ENCODE results near the gene PSD2.

PSD2 gene

DNA sequence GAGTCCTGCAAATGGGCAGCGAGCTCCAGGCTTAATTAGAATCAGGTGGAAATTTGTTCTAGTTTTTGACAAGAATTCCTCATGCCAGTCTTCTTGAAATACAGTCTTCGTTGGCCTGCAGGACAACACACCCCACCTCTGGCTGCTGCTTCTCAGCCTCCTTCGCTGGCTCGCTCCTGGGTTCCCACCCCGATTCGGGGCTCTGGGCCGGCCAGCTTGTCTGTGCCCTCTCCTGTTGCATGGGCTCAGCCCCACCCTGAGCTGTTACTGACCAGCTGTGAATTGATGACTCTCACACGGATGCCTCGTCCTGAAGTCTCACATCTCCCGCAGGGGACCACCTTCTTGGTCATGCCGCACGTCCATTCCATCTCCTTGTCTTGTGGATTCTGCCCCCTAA, 21.0 kb downstream of the PSD2 start:
- no peak for TF ChIP-seq TAF1 (IDR thresholded peaks at IDR 0.05; ENCODE audit: borderline replicate concordance, insufficient read depth, low read length)
- TF ChIP-seq REST (IDR thresholded peaks at IDR 0.05; ENCODE audit: insufficient read depth in 1 of 2, low read depth in 2 of 2, low read length in 2 of 2), result no peak
- TF ChIP-seq FOXP2 (optimal IDR thresholded peaks at IDR 0.05; ENCODE audit: borderline replicate concordance, extremely low read depth, extremely low read length, insufficient read depth), result no peak
- no peak for TF ChIP-seq POLR2AphosphoS5 (IDR thresholded peaks at IDR 0.05; ENCODE audit: low read depth, low read length)
- TF ChIP-seq SIN3A (IDR thresholded peaks at IDR 0.05; ENCODE audit: borderline replicate concordance, insufficient read depth, low read length), result no peak

DNA sequence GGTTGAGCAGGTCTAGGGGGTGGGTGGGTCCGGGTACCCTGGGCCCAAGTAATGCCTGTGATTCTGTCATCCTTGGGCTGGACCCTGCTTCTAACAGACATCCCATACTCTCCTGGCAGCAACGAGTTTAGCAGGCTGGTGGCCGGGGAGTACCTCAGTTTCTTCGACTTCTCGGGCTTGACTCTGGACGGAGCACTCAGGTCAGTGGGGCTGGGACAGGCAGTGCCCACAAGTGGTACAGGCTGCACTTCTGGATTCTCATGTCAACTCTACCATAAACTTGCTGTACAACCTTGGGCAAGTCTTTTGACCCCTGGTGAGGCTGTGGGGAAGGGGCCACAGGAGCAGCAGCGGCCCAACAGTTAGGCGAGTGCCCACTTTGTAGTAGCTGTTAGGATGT, 21.8 kb downstream of the PSD2 start:
- no peak for TF ChIP-seq REST (IDR thresholded peaks at IDR 0.05; ENCODE audit: insufficient read depth in 1 of 2, low read depth in 2 of 2, low read length in 2 of 2)
- no peak for TF ChIP-seq SIN3A (IDR thresholded peaks at IDR 0.05; ENCODE audit: borderline replicate concordance, insufficient read depth, low read length)
- TF ChIP-seq POLR2AphosphoS5 (IDR thresholded peaks at IDR 0.05; ENCODE audit: low read depth, low read length), result no peak
- no peak for TF ChIP-seq TAF1 (IDR thresholded peaks at IDR 0.05; ENCODE audit: borderline replicate concordance, insufficient read depth, low read length)
- no peak for TF ChIP-seq FOXP2 (optimal IDR thresholded peaks at IDR 0.05; ENCODE audit: borderline replicate concordance, extremely low read depth, extremely low read length, insufficient read depth)

DNA sequence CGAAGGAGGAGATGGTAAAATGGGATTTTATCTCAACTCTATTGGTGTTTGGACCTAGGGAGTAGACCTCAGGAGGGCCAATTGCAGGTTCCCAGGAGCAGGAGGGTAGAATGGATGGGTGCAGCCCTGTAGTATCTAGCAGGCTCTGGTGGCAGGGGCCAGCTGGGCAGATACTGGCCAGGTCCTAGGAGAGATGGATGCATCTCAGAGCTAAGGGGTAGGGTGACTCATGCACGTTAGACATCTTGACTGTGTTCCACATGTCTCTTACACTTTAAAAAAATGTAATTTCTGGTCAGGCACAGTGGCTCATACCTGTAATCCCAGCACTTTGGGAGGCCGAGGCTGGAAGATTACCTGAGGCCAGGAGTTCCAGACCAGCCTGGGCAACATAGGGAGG, 22.4 kb downstream of the PSD2 start:
- TF ChIP-seq SIN3A (IDR thresholded peaks at IDR 0.05; ENCODE audit: borderline replicate concordance, insufficient read depth, low read length) (no peak), TAF1 (IDR thresholded peaks at IDR 0.05; ENCODE audit: borderline replicate concordance, insufficient read depth, low read length) (no peak), POLR2AphosphoS5 (IDR thresholded peaks at IDR 0.05; ENCODE audit: low read depth, low read length) (no peak), REST (IDR thresholded peaks at IDR 0.05; ENCODE audit: insufficient read depth in 1 of 2, low read depth in 2 of 2, low read length in 2 of 2) (no peak), FOXP2 (optimal IDR thresholded peaks at IDR 0.05; ENCODE audit: borderline replicate concordance, extremely low read depth, extremely low read length, insufficient read depth) (no peak)

DNA sequence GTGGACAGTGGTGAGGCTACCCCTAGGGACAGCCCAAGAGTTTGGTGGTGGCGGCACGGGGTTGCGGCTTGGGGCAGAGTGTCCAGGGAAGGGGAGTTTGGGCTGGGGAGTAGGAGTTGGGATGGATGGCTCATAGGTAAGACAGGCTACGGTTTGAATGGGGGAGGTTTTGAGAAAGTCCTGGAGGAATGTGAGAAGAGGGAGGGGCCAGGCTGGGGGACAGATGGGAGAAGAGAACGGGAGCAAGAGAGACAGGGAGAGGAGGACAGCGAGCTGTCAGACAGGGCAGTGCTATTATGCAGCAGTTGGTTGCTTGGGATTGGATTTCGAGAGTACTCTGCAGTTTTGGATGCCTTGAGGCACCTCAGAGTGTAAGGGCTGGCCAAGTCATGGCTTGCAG, 24.5 kb downstream of the PSD2 start:
- TF ChIP-seq FOXP2 (optimal IDR thresholded peaks at IDR 0.05; ENCODE audit: borderline replicate concordance, extremely low read depth, extremely low read length, insufficient read depth) (no peak), SIN3A (IDR thresholded peaks at IDR 0.05; ENCODE audit: borderline replicate concordance, insufficient read depth, low read length) (no peak), TAF1 (IDR thresholded peaks at IDR 0.05; ENCODE audit: borderline replicate concordance, insufficient read depth, low read length) (no peak), REST (IDR thresholded peaks at IDR 0.05; ENCODE audit: insufficient read depth in 1 of 2, low read depth in 2 of 2, low read length in 2 of 2) (no peak), POLR2AphosphoS5 (IDR thresholded peaks at IDR 0.05; ENCODE audit: low read depth, low read length) (no peak)

GRCh38 chr5:139820606-139821005, 25.0 kb downstream of the PSD2 start:
- TF ChIP-seq FOXP2 (optimal IDR thresholded peaks at IDR 0.05; ENCODE audit: borderline replicate concordance, extremely low read depth, extremely low read length, insufficient read depth) (no peak), SIN3A (IDR thresholded peaks at IDR 0.05; ENCODE audit: borderline replicate concordance, insufficient read depth, low read length) (no peak), TAF1 (IDR thresholded peaks at IDR 0.05; ENCODE audit: borderline replicate concordance, insufficient read depth, low read length) (no peak), REST (IDR thresholded peaks at IDR 0.05; ENCODE audit: insufficient read depth in 1 of 2, low read depth in 2 of 2, low read length in 2 of 2) (no peak), POLR2AphosphoS5 (IDR thresholded peaks at IDR 0.05; ENCODE audit: low read depth, low read length) (no peak)
